GM12878 (cell line): ENCODE data around the gene PSRC1. TPM values are rescaled to one million over a fixed set of nuclear protein-coding genes. Genes with fewer than 3 reads are reported as not detected.

Experiments
- BMI1 ChIP-seq: fragments of 450-650 bp; IDR thresholded peaks from 2 replicates; pipeline ENCODE4 v1.6.1; 2016; ENCODE audit warnings: mild to moderate bottlenecking, moderate library complexity, borderline replicate concordance
- DPF2 ChIP-seq: fragments of 450-650 bp; IDR thresholded peaks from 2 replicates; pipeline ENCODE4 v1.6.1; 2017; ENCODE audit warnings: mild to moderate bottlenecking
- ELK1 ChIP-seq: IDR thresholded peaks from 2 replicates; pipeline ENCODE4 v1.6.1; 2012; ENCODE audit warnings: low read depth, low read length, improper control_type of control experiment
- IKZF1 ChIP-seq: fragments of 450-650 bp; conservative IDR thresholded peaks from 2 replicates; pipeline ENCODE4 v1.6.1; 2017; ENCODE audit warnings: antibody characterized with exemption, mild to moderate bottlenecking
- MEF2B ChIP-seq: fragments of 450-650 bp; IDR thresholded peaks from 2 replicates; pipeline ENCODE4 v1.6.1; 2018; ENCODE audit warnings: mild to moderate bottlenecking, moderate library complexity; ENCODE audit not compliant: partially characterized antibody, poor library complexity, severe bottlenecking
- STAT3 ChIP-seq: IDR thresholded peaks from 2 replicates; pipeline ENCODE4 v1.6.1; 2011; ENCODE audit warnings: low read depth, low read length, improper control_type of control experiment
- SUZ12 ChIP-seq: fragments of 200-600 bp; sonication (generic); IDR thresholded peaks from one replicate; pipeline ENCODE4 v1.6.1; 2018; ENCODE audit warnings: antibody characterized with exemption, mild to moderate bottlenecking; ENCODE audit not compliant: unreplicated experiment
- ZBED1 ChIP-seq: IDR thresholded peaks from 2 replicates; pipeline ENCODE4 v1.6.1; 2016; ENCODE audit warnings: borderline replicate concordance
- ZSCAN29 ChIP-seq: fragments of 450-650 bp; IDR thresholded peaks from 2 replicates; pipeline ENCODE4 v1.6.1; 2017; ENCODE audit warnings: mild to moderate bottlenecking, moderate library complexity
- polyA plus RNA-seq, 11 experiments: library from polyadenylated mRNA; depleted of rRNA in 4 of 11; unstranded in 6 of 11; stranded (reverse) in 5 of 11; fragments of >200 nt; fragmentation: Nextera tagmentation in 4 of 11; fragmentation: Illumina TruSeq in 1 of 11; extraction: Ambion mirVana in 4 of 11; extraction: Trizol in 1 of 11; gene quantifications; 1 replicate in 1 of 11; 2 replicates in 10 of 11; pipeline versions ENCODE4 v1.2.1 to v1.2.3, GENCODE V29; 2011 to 2016; ENCODE audit warnings: inconsistent platforms in 2 of 11, missing spikeins in 2 of 11, low read depth in 1 of 11
- total RNA-seq, 4 experiments: library from RNA; depleted of rRNA in 3 of 4; stranded (reverse); fragments of >200 nt in 3 of 4; fragmentation: Illumina TruSeq in 1 of 4; extraction: Trizol in 1 of 4; gene quantifications; 2 replicates each; pipeline versions ENCODE4 v1.2.1 to v1.2.3, GENCODE V29; 2013 to 2021
- TF ChIP-seq, protein P1 (sequence below), 3 experiments: IDR thresholded peaks in 2 of 3; conservative IDR thresholded peaks in 1 of 3; 2 replicates each; pipeline ENCODE4 v1.5.1; 2011; ENCODE audit warnings: low read depth in 3 of 3, low read length in 3 of 3, mild to moderate bottlenecking in 3 of 3, control low read depth in 2 of 3, moderate library complexity in 2 of 3, inconsistent platforms in 1 of 3, mixed read lengths in 1 of 3; ENCODE audit not compliant: control insufficient read depth in 2 of 3, insufficient read depth in 1 of 3; ENCODE audit errors: extremely low read depth in 1 of 3
- TF ChIP-seq, protein P2 (sequence below): fragments of 450-650 bp; IDR thresholded peaks from 2 replicates; pipeline ENCODE4 v1.6.1; 2017; ENCODE audit warnings: borderline replicate concordance

Gene PSRC1
- total and polyA plus RNA-seq, 10 of the 15 experiments (the other 5 are each of a cell fraction or from before 2014, with no cell fraction given) = 1.2 to 11.8 (median 4.9) TPM

- no peak for TF ChIP-seq ZBED1
- TF ChIP-seq, protein P1, sequence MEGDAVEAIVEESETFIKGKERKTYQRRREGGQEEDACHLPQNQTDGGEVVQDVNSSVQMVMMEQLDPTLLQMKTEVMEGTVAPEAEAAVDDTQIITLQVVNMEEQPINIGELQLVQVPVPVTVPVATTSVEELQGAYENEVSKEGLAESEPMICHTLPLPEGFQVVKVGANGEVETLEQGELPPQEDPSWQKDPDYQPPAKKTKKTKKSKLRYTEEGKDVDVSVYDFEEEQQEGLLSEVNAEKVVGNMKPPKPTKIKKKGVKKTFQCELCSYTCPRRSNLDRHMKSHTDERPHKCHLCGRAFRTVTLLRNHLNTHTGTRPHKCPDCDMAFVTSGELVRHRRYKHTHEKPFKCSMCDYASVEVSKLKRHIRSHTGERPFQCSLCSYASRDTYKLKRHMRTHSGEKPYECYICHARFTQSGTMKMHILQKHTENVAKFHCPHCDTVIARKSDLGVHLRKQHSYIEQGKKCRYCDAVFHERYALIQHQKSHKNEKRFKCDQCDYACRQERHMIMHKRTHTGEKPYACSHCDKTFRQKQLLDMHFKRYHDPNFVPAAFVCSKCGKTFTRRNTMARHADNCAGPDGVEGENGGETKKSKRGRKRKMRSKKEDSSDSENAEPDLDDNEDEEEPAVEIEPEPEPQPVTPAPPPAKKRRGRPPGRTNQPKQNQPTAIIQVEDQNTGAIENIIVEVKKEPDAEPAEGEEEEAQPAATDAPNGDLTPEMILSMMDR (IDR thresholded peaks at IDR 0.05 in 2 of 3, conservative IDR thresholded peaks at IDR 0.05 in 1 of 3; ENCODE audit: control insufficient read depth in 2 of 3, extremely low read depth in 1 of 3, insufficient read depth in 1 of 3, low read depth in 3 of 3, low read length in 3 of 3) = no peak
- TF ChIP-seq, protein P2, sequence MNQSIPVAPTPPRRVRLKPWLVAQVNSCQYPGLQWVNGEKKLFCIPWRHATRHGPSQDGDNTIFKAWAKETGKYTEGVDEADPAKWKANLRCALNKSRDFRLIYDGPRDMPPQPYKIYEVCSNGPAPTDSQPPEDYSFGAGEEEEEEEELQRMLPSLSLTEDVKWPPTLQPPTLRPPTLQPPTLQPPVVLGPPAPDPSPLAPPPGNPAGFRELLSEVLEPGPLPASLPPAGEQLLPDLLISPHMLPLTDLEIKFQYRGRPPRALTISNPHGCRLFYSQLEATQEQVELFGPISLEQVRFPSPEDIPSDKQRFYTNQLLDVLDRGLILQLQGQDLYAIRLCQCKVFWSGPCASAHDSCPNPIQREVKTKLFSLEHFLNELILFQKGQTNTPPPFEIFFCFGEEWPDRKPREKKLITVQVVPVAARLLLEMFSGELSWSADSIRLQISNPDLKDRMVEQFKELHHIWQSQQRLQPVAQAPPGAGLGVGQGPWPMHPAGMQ = no peak
- TF ChIP-seq BMI1 = no peak
- TF ChIP-seq IKZF1 = no peak
- no peak for TF ChIP-seq STAT3
- no peak for TF ChIP-seq MEF2B
- TF ChIP-seq DPF2 = no peak
- TF ChIP-seq ZSCAN29 = no peak
- no peak for TF ChIP-seq ELK1
- TF ChIP-seq SUZ12 = no peak
Observed at GRCh38 chr1:109275706-109276345, 7.1 kb downstream of the PSRC1 start (continued).
